ENCODE data around the gene MPP3.
"Not testable (repeated sequence)": the region's sequence is repeated elsewhere in the genome, so short reads cannot be mapped to it uniquely, and the experiment has no call there.

MPP3 gene

DNA sequence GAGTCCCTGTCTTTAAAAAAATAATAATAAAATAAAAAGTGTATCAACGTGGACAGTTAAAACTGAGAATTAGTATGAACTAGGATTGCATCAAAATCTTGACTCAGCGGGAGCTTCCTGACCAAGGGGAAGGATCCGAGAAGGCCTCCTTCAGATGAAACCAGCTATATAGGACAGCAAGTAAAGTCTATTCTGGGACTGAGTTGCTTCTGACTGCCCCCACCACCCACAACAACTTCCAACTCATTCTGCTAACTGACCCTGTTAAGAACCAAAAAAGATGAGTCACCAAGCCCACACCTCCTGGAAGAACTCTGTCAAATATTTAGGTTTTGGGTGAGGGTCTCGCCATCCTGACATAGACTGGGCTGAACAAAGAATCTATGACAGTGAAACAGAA, 24.9 kb downstream of the MPP3 start:
- no peak for DNase-seq (ENCODE audit: low read depth)

DNA sequence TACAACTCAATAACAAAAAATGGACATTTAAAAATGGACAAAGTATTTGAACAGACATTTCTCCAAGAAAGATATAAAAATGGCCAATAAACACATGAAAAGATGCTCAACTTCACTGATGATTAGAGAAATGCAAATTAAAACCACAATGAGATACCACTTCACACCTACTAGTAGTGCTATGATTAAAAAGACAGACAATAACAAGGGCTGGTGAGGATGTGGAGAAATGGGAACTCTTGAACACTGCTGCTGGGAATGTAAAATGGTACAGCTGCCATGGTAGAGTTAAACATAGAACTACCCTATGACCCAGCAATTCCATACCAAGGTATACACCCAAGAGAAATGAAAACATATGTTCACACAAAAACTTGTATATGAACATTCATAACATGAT, 27.8 kb downstream of the MPP3 start:
- DNase-seq (ENCODE audit: low read depth): no peak

DNA sequence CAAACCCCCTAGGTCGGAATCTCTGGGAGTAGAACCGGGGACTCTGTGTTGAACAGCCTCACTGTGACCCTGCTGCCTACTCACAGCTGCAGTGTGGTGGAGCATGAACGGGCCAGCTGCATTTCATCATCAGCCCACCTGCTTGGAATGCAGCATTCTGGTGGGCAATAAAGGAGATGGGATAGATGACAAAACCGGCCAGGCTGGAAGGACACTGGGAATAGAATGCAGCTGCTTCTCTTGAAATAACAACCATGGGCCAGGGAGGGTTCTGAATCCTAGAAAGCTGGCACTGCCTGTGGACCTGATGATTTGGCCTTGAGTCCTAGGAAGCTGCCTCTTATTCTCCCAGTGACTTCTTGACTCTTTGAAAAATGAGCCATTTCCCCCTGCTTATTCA, 29.2 kb downstream of the MPP3 start:
- DNase-seq (ENCODE audit: low read depth): no peak

DNA sequence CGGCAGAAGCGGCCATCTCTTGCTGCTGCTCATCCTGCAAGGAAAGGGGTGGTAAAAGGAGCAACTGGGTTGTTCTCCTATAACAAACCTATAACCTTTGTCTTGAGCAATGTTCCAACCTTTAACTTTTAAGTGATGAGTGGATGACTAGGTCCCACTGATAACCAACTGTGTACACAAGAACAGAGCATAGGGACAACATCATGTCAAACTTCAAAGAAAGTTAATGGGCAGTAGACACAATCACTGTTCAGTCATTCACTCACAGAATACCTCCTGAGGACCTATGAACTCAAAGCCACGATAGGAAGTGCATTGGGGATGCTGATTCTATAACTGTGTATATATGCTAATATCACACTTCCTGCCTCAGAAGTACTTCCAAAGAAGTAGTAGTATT, 31.1 kb downstream of the MPP3 start:
- no peak for DNase-seq (ENCODE audit: low read depth)

DNA sequence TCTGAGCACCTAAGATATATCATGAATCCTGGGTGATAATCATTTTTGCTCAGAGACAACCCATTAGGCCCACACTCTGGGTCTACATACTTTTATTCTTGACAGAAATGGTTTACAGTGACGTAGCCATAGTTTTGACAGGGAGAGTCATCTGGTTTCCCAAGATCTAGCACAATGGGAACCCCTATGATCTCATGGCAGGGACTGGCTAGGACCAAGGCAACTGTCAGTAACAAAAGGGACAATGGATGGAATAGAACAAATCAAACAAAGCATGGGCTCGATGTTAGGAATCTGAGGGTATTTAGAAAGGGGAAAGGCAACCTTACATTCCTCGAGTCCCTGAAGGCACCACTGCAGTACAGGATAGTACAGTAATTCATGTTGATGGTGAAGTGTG, 32.2 kb downstream of the MPP3 start:
- no peak for DNase-seq (ENCODE audit: low read depth)

DNA sequence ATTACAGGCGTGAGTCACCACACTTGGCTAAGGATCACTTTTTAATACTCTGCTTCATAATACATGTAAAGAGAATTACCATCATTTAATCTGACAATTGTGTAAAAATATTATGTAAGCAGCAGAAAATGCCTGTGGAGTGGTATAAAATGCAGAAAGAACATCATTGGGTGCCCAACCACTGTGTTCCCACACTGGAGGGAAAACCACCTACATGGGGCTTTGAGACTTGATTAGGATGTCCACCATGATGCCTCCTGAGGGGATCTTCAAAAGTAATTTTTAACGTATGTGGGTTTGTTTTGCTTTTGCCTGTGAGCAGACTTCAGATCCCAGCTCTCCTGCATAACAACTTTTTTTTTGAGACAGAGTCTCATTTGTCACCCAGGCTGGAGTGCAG, 33.9 kb downstream of the MPP3 start:
- DNase-seq (ENCODE audit: low read depth): no peak

DNA sequence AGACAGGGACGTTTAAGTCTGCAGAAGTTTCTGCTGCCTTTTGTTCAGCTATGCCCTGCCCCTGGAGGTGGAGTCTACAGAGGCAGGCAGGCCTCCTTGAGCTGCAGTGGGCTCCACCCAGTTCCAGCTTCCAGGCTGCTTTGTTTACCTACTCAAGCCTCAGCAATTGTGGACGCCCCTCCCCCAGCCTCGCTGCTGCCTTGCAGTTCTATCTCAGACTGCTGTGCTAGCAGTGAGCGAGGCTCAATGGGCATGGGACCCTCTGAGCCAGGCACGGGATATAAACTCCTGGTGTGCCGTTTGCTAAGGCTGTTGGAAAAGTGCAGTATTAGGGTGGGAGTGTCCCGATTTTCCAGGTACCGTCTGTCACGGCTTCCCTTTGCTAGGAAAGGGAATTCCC, 34.9 kb downstream of the MPP3 start:
- not testable (repeated sequence) for DNase-seq (ENCODE audit: low read depth)

DNA sequence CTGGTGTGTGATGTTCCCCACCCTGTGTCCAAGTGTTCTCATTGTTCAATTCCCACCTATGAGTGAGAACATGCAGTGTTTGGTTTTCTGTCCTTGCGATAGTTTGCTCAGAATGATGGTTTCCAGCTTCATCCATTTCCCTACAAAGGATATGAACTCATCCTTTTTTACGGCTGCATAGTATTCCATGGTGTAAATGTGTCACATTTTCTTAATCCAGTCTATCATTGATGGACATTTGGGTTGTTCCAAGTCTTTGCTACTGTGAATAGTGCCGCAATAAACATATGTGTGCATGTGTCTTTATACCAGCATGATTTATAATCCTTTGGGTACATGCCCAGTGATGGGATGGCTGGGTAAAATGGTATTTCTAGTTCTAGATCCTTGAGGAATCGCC, 40.3 kb downstream of the MPP3 start:
- DNase-seq (ENCODE audit: low read depth): not testable (repeated sequence)

DNA sequence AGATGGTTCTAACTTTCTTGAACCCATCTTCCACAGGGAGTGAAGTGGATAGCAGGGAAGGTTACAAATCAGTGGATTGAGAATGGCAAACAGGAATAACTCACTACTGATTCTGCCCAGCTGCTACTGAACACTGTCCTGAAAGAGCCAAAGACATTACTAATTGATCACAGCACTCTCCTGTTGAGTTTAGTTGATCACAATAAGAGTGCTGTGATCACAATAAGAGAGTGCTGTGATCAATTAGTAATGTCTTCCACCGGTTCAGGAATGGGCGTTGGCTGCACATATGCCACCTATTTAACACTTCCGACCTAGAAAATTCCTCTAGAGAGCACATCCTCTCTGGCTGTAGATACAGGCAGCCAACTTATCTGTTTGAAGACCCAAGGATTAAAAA, 41.4 kb downstream of the MPP3 start:
- DNase-seq (ENCODE audit: low read depth): no peak

DNA sequence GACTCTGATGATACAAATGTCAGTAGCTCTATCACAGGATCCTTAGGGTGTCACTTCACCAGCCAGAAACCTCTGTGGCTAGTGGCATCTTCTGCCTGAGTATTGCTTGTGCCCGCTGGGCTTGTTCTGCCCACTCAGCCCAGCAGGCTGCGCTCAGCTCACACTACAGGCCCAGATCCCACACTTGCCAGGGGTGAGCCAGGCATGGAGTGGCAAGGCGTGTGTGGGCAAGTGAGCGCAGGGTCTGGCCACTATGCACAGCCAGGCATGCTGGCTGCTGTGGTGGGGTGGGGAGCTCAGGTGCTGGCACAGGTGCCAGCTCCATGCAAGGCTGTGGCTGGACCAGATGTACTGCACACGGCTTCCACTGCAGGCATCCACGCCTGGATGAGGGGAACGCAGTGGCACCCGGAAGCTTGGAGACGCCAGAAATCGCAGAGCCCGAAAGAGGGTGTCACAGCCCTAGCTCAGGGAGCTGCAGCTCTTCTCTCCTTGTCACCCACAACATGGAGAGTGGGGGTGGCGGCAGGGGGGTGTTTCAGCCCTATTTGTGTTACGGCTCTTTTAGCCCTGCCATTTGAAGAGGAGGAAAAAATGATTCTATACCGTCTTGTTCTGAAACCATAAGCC, 42.5 kb downstream of the MPP3 start:
- DNase-seq (ENCODE audit: low read depth): no peak

DNA sequence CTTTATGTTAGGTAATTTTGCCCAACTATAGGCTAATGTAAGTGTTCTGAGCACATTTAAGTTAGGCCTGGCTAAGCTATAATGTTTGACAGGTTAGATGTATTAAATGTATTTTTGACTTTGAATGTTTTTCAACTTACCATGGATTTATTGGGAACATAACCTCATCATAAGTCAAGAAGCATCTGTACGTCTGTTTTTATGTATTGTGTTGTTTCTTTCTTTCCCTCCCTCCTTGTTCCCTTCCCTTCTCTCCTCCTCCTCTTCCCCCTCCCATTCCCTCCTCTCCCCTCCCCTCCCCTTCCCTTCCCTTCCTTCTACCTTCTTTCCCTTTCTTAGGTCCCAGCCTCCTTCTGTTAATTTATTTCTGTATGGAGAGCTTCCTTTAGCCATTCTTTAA, 43.5 kb downstream of the MPP3 start:
- DNase-seq (ENCODE audit: low read depth): no peak

DNA sequence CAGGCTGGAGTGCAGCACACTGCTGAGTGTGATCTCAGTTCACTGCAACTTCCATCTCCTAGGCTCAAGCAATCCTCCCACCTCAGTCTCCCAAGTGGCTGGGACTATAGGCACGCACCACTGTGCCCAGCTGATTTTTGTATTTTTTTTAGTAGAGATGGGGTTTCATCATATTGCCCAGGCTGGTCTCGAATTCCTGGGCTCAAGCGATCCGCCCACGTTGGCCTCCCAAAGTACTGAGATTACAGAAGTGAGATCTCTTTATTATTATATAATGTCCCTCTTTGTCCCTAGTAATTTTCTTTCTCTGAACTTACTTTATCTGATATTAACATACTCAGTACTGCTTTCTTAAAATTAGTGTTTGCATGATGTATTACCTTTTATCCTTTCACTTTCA, 44.4 kb downstream of the MPP3 start:
- no peak for DNase-seq (ENCODE audit: low read depth)

DNA sequence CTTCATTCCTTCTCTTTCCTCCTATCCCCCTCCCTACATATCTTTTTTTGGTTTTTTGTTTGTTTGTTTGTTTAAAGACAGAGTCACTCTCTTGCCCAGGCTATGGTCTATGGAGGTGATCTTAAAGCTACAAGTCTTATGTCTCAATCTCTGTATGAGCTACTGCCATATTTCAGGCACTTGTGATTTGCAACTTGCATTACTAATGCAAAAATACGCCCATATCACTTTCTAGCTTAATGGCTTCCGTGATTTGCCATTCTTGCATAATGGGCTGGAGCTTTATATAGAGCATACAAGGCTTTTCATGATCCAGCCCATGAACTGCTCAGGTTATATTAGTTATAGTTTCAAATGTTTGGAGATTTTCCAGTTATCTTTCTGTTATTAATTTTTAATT, 45.2 kb downstream of the MPP3 start:
- DNase-seq (ENCODE audit: low read depth): no peak

DNA sequence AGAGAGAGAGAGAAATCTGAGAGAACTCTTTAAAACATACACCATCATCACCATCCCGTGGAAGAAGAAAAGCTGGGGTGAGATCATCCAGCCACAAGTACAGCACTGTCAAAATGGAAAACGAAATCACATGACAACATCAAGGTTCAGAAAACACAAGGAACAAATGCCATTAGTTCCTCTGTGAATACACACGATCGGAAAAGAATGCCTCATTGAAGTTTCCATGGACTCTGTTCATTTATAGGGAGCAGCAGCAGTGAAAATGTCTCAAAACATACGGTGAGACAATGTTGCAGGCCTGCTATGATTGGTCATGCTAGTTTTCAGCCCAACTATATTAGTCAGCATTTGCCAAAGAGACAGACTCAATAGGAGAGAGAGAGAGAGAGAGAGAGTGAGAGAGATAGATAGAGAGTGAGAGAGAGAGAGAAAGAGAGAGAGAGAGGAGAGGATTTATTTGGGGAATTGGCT, 48.3 kb downstream of the MPP3 start:
- DNase-seq (ENCODE audit: low read depth): no peak

DNA sequence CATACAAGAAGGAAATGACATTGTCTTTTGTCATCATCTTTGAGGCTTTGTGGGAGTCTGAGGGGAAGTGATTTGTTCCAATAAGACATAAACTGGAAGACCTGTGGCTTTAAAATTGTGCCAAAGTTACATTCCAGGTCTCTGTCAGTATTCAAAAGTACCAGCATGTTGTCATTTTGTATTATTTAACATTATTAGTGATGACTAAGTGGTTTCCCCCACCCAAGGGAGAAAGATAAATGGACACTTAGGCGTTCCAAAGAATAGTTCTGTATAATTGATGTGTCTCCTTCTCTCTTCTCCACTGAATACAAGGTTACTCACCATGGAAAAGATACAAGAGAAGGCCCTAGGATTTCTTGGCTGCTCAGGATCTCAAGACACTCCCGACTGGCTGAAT, 48.9 kb downstream of the MPP3 start:
- no peak for DNase-seq (ENCODE audit: low read depth)

DNA sequence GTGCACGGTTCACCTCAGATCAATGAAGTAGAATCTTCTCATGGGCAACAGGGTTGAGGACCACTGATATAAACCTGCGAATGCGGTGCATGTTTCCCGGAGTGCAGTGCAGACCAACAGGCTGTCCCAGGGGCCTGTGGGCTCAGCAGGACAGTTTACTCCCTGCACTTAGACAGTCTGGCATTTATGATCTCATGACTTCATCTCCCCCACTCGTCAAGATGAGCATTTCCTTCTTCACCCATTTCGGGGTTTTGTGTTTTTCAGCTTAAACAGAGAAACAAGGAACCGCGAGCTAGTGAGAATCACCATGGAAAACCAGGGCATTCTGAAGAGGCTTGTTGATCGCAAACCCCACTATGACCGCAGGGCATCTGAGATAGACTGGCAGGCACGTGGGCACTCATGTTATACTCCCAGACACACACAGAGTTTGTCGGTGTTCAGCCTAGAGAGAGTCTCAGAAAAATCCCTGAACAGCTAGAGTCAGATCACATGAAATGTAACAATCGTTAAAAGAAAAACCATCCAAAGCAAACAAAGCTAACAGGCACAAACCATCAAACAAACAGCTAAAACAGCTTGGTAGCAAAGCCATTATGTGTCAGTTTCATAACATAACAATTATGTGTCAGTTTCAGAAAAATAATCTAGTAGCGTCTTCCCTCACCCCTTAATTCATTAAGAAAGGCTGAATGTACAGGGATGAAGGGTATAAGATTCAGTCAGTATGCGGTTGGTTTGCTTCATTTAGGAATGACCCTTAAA, 49.8 kb downstream of the MPP3 start:
- no peak for DNase-seq (ENCODE audit: low read depth)

DNA sequence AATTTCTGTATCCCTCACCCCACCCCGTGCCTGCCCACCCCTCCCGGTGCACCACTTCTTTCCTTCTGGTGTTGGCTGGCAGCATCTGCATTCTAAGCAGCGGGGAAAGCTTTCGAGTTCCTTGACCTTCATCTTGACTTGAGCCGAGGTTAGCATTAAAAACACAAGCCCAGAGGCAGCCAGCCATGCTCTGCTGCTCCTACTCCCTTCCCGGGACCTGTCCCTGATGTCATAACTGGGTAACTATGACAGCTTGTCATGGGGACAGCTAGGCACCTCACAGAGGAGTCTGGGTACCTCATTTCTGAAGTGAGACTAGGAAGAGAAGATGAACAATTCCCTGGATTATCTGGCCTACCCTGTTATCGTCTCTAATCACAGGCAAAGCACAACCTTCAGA, 52.8 kb downstream of the MPP3 start, which contains the start of gene CFAP97D1:
Gene CFAP97D1, plus strand, starts transcription at position 301 of the 400 bp plus-strand sequence. Its CDS starts 28 bp downstream, at position 329.
- DNase-seq (ENCODE audit: low read depth): no peak

DNA sequence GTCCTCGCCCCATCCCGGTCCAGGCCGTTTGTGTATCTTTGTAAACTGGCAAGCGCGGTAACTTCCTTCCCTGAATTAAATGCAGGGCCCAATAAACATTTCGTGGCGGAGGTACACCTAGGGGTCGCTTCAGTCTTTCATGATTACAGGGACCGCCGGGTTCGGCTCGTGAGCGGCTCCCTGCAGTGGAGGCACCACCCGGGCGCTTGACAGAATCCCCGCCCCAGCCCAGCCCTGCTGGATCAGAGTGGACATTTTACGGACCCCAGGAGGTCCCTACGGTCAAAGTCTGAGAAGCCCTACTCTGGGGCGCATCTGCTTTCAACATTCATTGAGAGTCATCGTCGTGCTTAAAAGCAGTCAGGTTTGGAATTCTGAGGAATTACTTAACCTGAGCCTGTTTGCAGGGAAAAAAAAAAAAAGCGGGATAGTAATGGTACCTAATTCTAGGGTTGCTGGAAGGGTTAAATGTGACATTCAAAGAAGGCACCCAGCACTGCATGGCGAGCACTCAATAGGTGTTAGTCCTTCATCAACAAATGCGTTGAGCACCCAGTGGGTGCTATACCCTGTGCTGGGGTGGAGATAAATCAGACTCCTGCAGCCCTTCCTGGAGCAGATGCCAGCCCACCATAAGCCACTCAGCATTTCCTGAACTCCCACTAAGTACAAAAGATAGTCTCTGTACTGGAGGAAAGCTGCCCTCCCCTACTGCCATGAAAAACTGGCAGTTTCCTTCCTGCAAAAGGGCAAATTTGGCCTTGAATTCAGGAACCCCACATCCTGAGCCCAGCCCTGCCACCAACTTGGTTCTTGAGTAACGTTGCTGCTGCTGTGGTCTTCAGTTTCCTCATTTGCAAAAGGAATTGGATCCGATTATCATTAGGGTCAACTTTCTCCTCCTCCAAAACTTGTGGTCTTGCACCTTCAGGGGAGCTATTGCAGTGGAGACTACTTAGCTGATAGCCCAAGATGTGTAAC, 53.5 kb downstream of the MPP3 start:
- no peak for DNase-seq (ENCODE audit: low read depth)

DNA sequence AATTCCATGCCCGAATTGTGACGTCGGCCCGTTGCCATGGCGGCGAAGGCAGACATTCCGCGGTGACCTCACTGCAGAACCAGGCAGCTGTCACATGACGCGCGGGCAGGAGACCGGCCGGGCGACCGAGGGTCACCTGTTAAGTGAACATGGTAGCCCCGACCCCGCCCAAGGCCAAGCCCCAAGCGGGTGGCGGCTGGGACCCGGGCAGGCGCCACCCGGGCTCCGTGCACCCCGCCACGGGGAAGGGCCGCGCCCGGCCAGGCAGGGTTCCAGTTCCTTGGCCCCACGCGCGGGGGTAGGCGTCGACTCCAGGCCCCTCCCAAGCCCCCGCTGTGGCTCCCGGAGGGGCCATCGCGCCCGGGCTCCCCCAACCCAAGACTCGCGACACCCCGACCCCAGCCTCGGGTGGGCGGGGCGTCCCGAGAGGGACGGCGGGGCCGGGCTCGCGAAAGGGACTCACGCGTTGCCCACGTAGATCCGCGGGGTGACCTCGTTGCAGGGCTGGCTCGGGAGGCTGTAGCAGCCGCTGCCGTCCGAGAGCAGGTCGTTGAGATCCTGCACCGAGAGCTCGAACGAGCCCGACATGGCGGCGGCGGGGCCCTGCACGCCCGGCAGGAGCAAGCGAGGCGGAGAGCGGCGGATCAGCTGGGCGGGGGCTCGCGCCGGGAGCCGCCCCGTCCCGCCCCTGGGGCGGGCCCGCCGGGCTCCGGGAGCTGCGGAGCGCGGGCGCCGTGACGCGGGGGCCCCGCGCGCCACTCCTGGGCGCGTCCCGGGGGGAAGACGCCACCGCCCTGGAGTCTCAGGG, 54.4 kb downstream of the MPP3 start, which contains the start of gene DUSP3:
Gene DUSP3, minus strand, starts transcription at position 641 of the 808 bp plus-strand sequence. Its CDS starts 53 bp downstream, at position 588.
- peak; percentile 62 for DNase-seq (ENCODE audit: low read depth)

DNA sequence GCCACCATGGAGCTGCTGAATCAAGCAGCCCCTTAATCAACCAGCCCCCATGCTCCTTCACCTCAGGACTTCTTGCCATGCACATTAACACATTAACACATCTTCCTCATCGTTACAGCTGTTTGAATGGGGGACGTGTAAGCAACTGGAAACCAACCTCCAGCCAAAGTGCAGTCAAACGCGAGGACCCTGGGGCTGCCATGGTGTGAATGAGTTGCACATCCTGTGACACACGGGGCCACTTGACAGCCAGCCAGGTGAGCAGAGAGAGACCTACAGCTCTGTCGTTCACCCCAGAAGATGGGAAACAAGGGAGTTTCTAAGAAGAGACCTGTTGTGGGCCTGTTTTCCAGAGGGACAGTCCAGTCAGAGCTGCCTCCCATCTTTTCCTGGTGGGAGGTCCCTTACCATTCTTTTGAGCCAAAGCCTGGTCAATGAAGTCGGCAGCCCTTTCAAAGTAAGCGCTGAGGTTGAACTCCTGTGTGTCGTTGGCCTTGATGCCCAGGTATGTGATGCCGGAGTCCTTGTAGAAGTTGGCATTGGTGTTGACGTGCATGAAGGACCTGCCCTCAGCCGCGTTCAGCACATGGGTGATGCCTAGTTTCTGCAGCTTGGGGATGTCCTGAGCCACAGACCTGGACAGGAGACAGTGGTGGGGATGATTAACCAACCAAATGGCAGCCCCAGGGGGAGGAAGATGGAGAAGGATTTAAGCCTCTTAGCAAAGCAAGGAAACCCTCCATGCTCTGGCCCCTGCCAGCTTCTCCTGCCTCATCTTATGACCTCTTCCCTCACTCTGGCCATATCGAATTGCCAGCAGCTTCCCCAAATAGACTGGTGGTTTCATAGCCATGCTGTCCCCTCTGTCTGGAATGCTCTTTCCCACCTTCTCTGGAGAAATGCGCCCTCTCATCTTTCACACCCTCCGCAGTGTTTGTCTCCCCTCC, 58.4 kb downstream of the MPP3 start:
- DNase-seq (ENCODE audit: low read depth): no peak

Measured in T follicular helper cell (primary cell).